HG03025 (cell line): Measurements from ENCODE around the gene ASB16.

Source experiments
- ATAC-seq: cut with Tn5 transposase; IDR thresholded peaks from one replicate; pipeline ENCODE4 v1.9.1; 2021; ENCODE audit warnings: mild to moderate bottlenecking, moderate library complexity; ENCODE audit not compliant: unreplicated experiment, low FRiP score

The ASB16 gene

DNA sequence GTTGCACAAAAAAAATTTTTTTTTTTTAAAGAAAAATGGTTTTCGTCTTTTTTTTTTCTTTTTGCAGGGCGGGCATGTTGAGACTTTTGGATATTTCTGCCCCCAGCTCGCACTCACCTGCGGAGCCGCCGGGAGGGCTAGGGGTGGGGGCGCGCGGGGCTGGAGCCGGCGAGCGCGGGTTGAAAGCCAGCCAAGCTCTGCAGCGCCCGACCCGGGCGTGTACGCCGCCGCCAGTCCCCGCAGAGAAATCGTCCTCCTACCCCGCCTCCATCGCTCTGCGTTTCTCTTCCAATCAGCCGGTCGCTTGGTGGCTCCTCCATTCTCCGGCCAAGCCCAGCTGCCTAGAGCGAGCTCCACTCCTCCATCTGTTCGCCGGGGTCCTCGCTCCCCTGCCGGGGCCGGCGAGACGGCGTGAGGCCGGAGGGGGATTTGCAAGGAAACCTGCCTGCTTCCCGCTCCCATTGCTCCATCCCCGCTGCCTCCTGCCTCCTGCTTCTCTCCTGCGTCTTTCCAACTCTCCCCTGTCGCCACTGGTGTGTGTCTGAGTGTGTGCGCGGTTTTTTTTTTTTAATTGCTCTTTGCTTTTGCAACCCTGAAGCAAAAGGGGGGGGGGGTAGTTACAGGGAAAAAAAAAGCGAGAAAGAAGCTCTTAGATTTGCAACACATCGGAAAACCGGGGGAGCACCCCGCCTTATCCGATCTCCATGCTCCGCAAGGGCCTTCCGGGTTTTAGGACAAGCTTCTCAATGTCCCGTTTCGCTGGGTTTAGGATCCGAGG is 50.8 kb downstream of the ASB16 start:
- no peak for ATAC-seq

DNA sequence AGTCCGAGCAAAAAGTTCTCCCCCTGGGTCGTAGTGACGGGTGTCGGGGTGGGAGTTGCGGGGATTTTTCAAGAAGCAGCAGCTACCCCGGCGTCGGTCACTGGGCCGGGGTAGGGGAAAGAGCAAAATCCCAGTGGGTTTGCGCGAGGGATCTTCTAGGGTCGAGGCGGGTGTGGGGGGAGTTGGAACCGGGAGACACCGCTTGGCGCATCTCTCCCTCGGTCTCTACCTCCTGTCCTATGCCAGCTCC is 51.3 kb downstream of the ASB16 start:
- ATAC-seq = no peak

DNA sequence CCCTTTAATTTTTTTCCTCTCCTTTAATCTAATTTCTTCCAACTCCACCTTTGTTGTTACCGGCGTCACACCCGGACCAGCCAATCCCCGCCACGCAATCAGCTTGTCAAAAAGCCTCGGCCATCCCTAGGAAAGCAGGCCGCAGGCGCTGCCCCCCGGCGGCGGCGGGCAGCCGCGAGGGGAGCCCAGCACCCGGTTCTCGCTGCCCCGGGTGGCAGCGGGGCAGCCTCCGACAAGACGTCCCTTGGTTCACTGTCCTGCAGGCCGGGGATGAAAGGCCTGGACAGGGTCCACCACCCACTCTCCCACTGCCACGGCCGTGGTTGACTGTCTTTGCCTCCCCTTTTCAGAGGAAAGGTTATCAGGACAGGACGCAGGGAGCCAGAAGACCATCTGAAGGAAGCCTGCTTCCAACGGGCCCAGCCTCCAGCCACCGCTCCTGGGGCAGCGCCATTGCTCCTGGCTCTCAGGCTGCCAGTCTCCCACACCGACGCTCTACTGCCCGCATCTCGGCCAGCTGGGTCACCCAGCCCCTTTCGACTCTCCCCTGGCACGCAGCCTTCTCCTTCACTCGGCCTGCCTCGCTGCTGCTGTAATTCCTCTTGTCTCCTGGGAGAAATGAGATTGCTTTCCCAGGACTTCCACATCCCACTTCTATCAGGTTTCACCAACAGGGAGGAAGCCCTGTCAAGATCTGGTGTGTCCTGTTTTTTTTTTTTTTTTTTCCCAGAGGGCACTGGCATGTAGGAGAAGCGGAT is 51.8 kb downstream of the ASB16 start:
- ATAC-seq = no peak

DNA sequence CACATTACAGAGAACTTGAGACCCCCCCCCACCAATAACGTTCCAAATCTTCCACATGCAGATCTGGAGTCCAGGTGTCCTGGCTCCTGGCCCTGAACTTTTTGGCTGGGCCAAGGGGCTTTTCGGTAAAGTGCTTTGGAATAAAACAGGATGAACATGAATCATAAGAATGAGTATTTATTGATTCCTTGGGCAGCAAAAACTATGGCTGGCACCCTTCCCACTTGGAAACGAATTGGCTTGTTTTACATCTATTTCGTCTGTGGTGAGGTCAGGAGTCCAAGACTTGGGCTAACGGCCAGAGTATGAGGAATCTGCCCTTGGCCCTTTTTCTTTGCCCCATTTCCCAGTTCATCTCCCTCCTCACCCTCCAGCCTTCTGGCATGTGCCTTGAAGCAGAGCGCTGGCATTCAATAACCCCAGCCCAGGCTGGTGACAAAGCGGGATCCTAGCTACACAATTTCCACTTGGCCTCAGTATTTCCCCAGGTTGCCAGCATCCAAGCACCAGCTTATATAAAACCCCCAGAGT is 53.1 kb downstream of the ASB16 start:
- ATAC-seq = no peak
